ENCODE results near the gene MICU1.

MICU1 gene

GRCh38 chr10:72622271-72622670, 3.6 kb downstream of the MICU1 start:
- H3K9ac ChIP-seq (ENCODE audit: low read depth, low read length): no peak overlapping the region
- no peak overlapping the region for H3K27ac ChIP-seq (ENCODE audit: low read length)
- H3K36me3 ChIP-seq (ENCODE audit: insufficient read depth, low read depth, low read length): no peaks in the 10 kb centered on the region
- peaks cover 4% of the 10 kb centered on the region; the same call in 1 of the 2 replicates for H3K4me1 ChIP-seq (ENCODE audit: insufficient read depth, low read length)
- no peaks in the 10 kb centered on the region for H3K27me3 ChIP-seq (ENCODE audit: insufficient read depth, low read length)
- no peak overlapping the region for H3K4me3 ChIP-seq (ENCODE audit: low read length)
- no peaks in the 10 kb centered on the region for H3K9me3 ChIP-seq (ENCODE audit: insufficient read depth, low read depth, low read length)

GRCh38 chr10:72616716-72617115, 9.2 kb downstream of the MICU1 start:
- Histone ChIP-seq H3K27ac (ENCODE audit: low read length) (no peak overlapping the region), H3K9me3 (ENCODE audit: insufficient read depth, low read depth, low read length) (no peaks in the 10 kb centered on the region), H3K9ac (ENCODE audit: low read depth, low read length) (no peak overlapping the region), H3K27me3 (ENCODE audit: insufficient read depth, low read length) (no peaks in the 10 kb centered on the region), H3K4me3 (ENCODE audit: low read length) (no peak overlapping the region), H3K4me1 (ENCODE audit: insufficient read depth, low read length) (no peaks in the 10 kb centered on the region), H3K36me3 (ENCODE audit: insufficient read depth, low read depth, low read length) (no peaks in the 10 kb centered on the region)

GRCh38 chr10:72615970-72616369, 9.9 kb downstream of the MICU1 start:
- no peak overlapping the region for H3K4me3 ChIP-seq (ENCODE audit: low read length)
- H3K9me3 ChIP-seq (ENCODE audit: insufficient read depth, low read depth, low read length): no peaks in the 10 kb centered on the region
- H3K4me1 ChIP-seq (ENCODE audit: insufficient read depth, low read length): no peaks in the 10 kb centered on the region
- no peak overlapping the region for H3K27ac ChIP-seq (ENCODE audit: low read length)
- no peak overlapping the region for H3K9ac ChIP-seq (ENCODE audit: low read depth, low read length)
- H3K27me3 ChIP-seq (ENCODE audit: insufficient read depth, low read length): no peaks in the 10 kb centered on the region
- H3K36me3 ChIP-seq (ENCODE audit: insufficient read depth, low read depth, low read length): no peaks in the 10 kb centered on the region

GRCh38 chr10:72612203-72612826, 13.6 kb downstream of the MICU1 start:
- Histone ChIP-seq H3K27me3 (ENCODE audit: insufficient read depth, low read length) (no peaks in the 10 kb centered on the region), H3K36me3 (ENCODE audit: insufficient read depth, low read depth, low read length) (no peaks in the 10 kb centered on the region), H3K9me3 (ENCODE audit: insufficient read depth, low read depth, low read length) (no peaks in the 10 kb centered on the region), H3K27ac (ENCODE audit: low read length) (no peak overlapping the region), H3K4me3 (ENCODE audit: low read length) (no peak overlapping the region), H3K4me1 (ENCODE audit: insufficient read depth, low read length) (no peaks in the 10 kb centered on the region), H3K9ac (ENCODE audit: low read depth, low read length) (no peak overlapping the region)

GRCh38 chr10:72611783-72612182, 14.1 kb downstream of the MICU1 start:
- no peak overlapping the region for H3K27ac ChIP-seq (ENCODE audit: low read length)
- H3K4me3 ChIP-seq (ENCODE audit: low read length): no peak overlapping the region

GRCh38 chr10:72610466-72610865, 15.4 kb downstream of the MICU1 start:
- Histone ChIP-seq H3K36me3 (ENCODE audit: insufficient read depth, low read depth, low read length) (no peaks in the 10 kb centered on the region), H3K4me3 (ENCODE audit: low read length) (no peak overlapping the region), H3K9me3 (ENCODE audit: insufficient read depth, low read depth, low read length) (no peaks in the 10 kb centered on the region), H3K27me3 (ENCODE audit: insufficient read depth, low read length) (no peaks in the 10 kb centered on the region), H3K4me1 (ENCODE audit: insufficient read depth, low read length) (peaks cover under 1% of the 10 kb centered on the region; the same call in 1 of the 2 replicates), H3K27ac (ENCODE audit: low read length) (no peak overlapping the region), H3K9ac (ENCODE audit: low read depth, low read length) (no peak overlapping the region)

More at GRCh38 chr10:72611783-72612182, 14.1 kb downstream of the MICU1 start:
- Histone ChIP-seq H3K27me3 (ENCODE audit: insufficient read depth, low read length) (no peaks in the 10 kb centered on the region), H3K36me3 (ENCODE audit: insufficient read depth, low read depth, low read length) (no peaks in the 10 kb centered on the region), H3K9ac (ENCODE audit: low read depth, low read length) (no peak overlapping the region), H3K4me1 (ENCODE audit: insufficient read depth, low read length) (no peaks in the 10 kb centered on the region), H3K9me3 (ENCODE audit: insufficient read depth, low read depth, low read length) (no peaks in the 10 kb centered on the region)

- no peak overlapping the region for H3K27ac ChIP-seq (ENCODE audit: low read length)
- no peaks in the 10 kb centered on the region for H3K9me3 ChIP-seq (ENCODE audit: insufficient read depth, low read depth, low read length)
- H3K9ac ChIP-seq (ENCODE audit: low read depth, low read length): no peak overlapping the region
- peaks cover 13% of the 10 kb centered on the region for H3K4me1 ChIP-seq (ENCODE audit: insufficient read depth, low read length)
- H3K27me3 ChIP-seq (ENCODE audit: insufficient read depth, low read length): no peaks in the 10 kb centered on the region
- H3K36me3 ChIP-seq (ENCODE audit: insufficient read depth, low read depth, low read length): no peaks in the 10 kb centered on the region
- H3K4me3 ChIP-seq (ENCODE audit: low read length): no peak overlapping the region
These were observed 20.8 kb downstream of the MICU1 start for GRCh38 chr10:72605122-72605521.

- no peak overlapping the region for H3K4me3 ChIP-seq (ENCODE audit: low read length)
- no peaks in the 10 kb centered on the region for H3K9me3 ChIP-seq (ENCODE audit: insufficient read depth, low read depth, low read length)
- no peaks in the 10 kb centered on the region for H3K36me3 ChIP-seq (ENCODE audit: insufficient read depth, low read depth, low read length)
- peaks cover 21% of the 10 kb centered on the region for H3K4me1 ChIP-seq (ENCODE audit: insufficient read depth, low read length)
- no peaks in the 10 kb centered on the region for H3K27me3 ChIP-seq (ENCODE audit: insufficient read depth, low read length)
- H3K9ac ChIP-seq (ENCODE audit: low read depth, low read length): no peak overlapping the region
- no peak overlapping the region for H3K27ac ChIP-seq (ENCODE audit: low read length)
These were observed 24.7 kb downstream of the MICU1 start for GRCh38 chr10:72601144-72601543.

GRCh38 chr10:72598769-72599701, 26.8 kb downstream of the MICU1 start:
- H3K4me3 ChIP-seq (ENCODE audit: low read length): no peak overlapping the region
- H3K27ac ChIP-seq (ENCODE audit: low read length): no peak overlapping the region
- H3K9me3 ChIP-seq (ENCODE audit: insufficient read depth, low read depth, low read length): no peaks in the 10 kb centered on the region
- H3K9ac ChIP-seq (ENCODE audit: low read depth, low read length): no peak overlapping the region
- H3K36me3 ChIP-seq (ENCODE audit: insufficient read depth, low read depth, low read length): no peaks in the 10 kb centered on the region
- H3K4me1 ChIP-seq (ENCODE audit: insufficient read depth, low read length): peaks cover 12% of the 10 kb centered on the region
- no peaks in the 10 kb centered on the region for H3K27me3 ChIP-seq (ENCODE audit: insufficient read depth, low read length)

GRCh38 chr10:72597897-72598296, 28.0 kb downstream of the MICU1 start:
- Histone ChIP-seq H3K36me3 (ENCODE audit: insufficient read depth, low read depth, low read length) (no peaks in the 10 kb centered on the region), H3K9ac (ENCODE audit: low read depth, low read length) (no peak overlapping the region), H3K27ac (ENCODE audit: low read length) (no peak overlapping the region), H3K9me3 (ENCODE audit: insufficient read depth, low read depth, low read length) (no peaks in the 10 kb centered on the region), H3K4me1 (ENCODE audit: insufficient read depth, low read length) (peaks cover 12% of the 10 kb centered on the region), H3K27me3 (ENCODE audit: insufficient read depth, low read length) (no peaks in the 10 kb centered on the region), H3K4me3 (ENCODE audit: low read length) (no peak overlapping the region)

GRCh38 chr10:72595436-72595835, 30.4 kb downstream of the MICU1 start:
- H3K4me1 ChIP-seq (ENCODE audit: insufficient read depth, low read length): peaks cover 8% of the 10 kb centered on the region; the same call in 1 of the 2 replicates
- H3K27ac ChIP-seq (ENCODE audit: low read length): no peak overlapping the region
- H3K9ac ChIP-seq (ENCODE audit: low read depth, low read length): no peak overlapping the region
- H3K9me3 ChIP-seq (ENCODE audit: insufficient read depth, low read depth, low read length): no peaks in the 10 kb centered on the region
- no peaks in the 10 kb centered on the region for H3K36me3 ChIP-seq (ENCODE audit: insufficient read depth, low read depth, low read length)
- H3K27me3 ChIP-seq (ENCODE audit: insufficient read depth, low read length): no peaks in the 10 kb centered on the region
- no peak overlapping the region for H3K4me3 ChIP-seq (ENCODE audit: low read length)

- H3K9ac ChIP-seq (ENCODE audit: low read depth, low read length): no peak overlapping the region
- H3K36me3 ChIP-seq (ENCODE audit: insufficient read depth, low read depth, low read length): no peaks in the 10 kb centered on the region
- H3K9me3 ChIP-seq (ENCODE audit: insufficient read depth, low read depth, low read length): no peaks in the 10 kb centered on the region
- no peak overlapping the region for H3K27ac ChIP-seq (ENCODE audit: low read length)
- H3K4me3 ChIP-seq (ENCODE audit: low read length): no peak overlapping the region
- no peaks in the 10 kb centered on the region for H3K27me3 ChIP-seq (ENCODE audit: insufficient read depth, low read length)
- H3K4me1 ChIP-seq (ENCODE audit: insufficient read depth, low read length): peaks cover 3% of the 10 kb centered on the region; the same call in 1 of the 2 replicates
These were observed 31.9 kb downstream of the MICU1 start for GRCh38 chr10:72593963-72594362.
